Smooth muscle cell (in vitro differentiated cells): ENCODE data around the gene C10orf143. TPM values are rescaled to one million over a fixed set of nuclear protein-coding genes. Genes with fewer than 3 reads are reported as not detected.
"Not testable (repeated sequence)": the region's sequence is repeated elsewhere in the genome, so short reads cannot be mapped to it uniquely, and the experiment has no call there.

Experiments used
- DNase-seq: peaks from one replicate; lab custom pipeline; 2025; ENCODE audit not compliant: unreplicated experiment; lab: John Stamatoyannopoulos, UW
- H2AFZ ChIP-seq: fragments of 200-600 bp; sonication (generic); 2 replicates; pipeline ENCODE4 v1.6.0; 2016; ENCODE audit warnings: antibody characterized with exemption, low read depth, mild to moderate bottlenecking
- H3F3A ChIP-seq: fragments of 200-600 bp; sonication (generic); 2 replicates; pipeline ENCODE4 v1.6.0; 2017; ENCODE audit warnings: antibody characterized with exemption, low read depth
- H3K27ac ChIP-seq: fragments of 200-600 bp; sonication (generic); 2 replicates; pipeline ENCODE4 v1.5.1; 2016; ENCODE audit warnings: low read depth, mild to moderate bottlenecking
- H3K27me3 ChIP-seq: fragments of 200-600 bp; sonication (generic); 2 replicates; pipeline ENCODE4 v1.6.1; 2016; ENCODE audit warnings: low read depth, mild to moderate bottlenecking
- H3K36me3 ChIP-seq: fragments of 200-600 bp; sonication (generic); 2 replicates; pipeline ENCODE4 v1.5.1; 2016; ENCODE audit warnings: low read depth
- H3K4me1 ChIP-seq: fragments of 200-600 bp; sonication (generic); 2 replicates; pipeline ENCODE4 v1.5.1; 2016; ENCODE audit warnings: low read depth
- H3K4me2 ChIP-seq: fragments of 200-600 bp; sonication (generic); 2 replicates; pipeline ENCODE4 v1.6.0; 2016; ENCODE audit warnings: mild to moderate bottlenecking
- H3K4me3 ChIP-seq: fragments of 200-600 bp; sonication (generic); 2 replicates; pipeline ENCODE4 v1.5.1; 2016; ENCODE audit warnings: mild to moderate bottlenecking
- H3K79me2 ChIP-seq: fragments of 200-600 bp; sonication (generic); 2 replicates; pipeline ENCODE4 v1.6.0; 2016; ENCODE audit warnings: low read depth, mild to moderate bottlenecking
- H3K9ac ChIP-seq: fragments of 200-600 bp; sonication (generic); 2 replicates; pipeline ENCODE4 v1.6.0; 2016; ENCODE audit warnings: low read depth
- H3K9me3 ChIP-seq: fragments of 200-600 bp; sonication (generic); replicated peaks from 2 replicates; pipeline ENCODE4 v1.5.1; 2016; ENCODE audit warnings: low read depth
- H4K20me1 ChIP-seq: fragments of 200-600 bp; sonication (generic); 2 replicates; pipeline ENCODE4 v1.6.0; 2016; ENCODE audit warnings: low read depth
- WGBS: methylation state at CpG from one replicate; pipeline ENCODE4 v1.1.7; 2016; ENCODE audit warnings: low lambda C conversion rate; 5-methylcytosine and 5-hydroxymethylcytosine counted together
- polyA plus RNA-seq: library from polyadenylated mRNA; unstranded; fragments of >200 nt; fragmentation: Nextera tagmentation; extraction: Ambion mirVana; gene quantifications from 2 replicates; pipeline ENCODE4 v1.2.1, GENCODE V29; 2016
- total RNA-seq: library from RNA; depleted of rRNA; stranded (reverse); fragments of >200 nt; gene quantifications from 2 replicates; pipeline ENCODE4 v1.2.3, GENCODE V29; 2014
- TF ChIP-seq, protein P1 (sequence below): fragments of 200-600 bp; sonication (generic); IDR thresholded peaks from 2 replicates; pipeline ENCODE4 v1.5.1; 2017; ENCODE audit warnings: borderline replicate concordance, mild to moderate bottlenecking, antibody characterized with exemption; ENCODE audit not compliant: insufficient read depth, poor library complexity, severe bottlenecking

Gene C10orf143
- total and polyA plus RNA-seq, 2 experiments from 2014 or later: 2.0 TPM; not detected in 1

DNA sequence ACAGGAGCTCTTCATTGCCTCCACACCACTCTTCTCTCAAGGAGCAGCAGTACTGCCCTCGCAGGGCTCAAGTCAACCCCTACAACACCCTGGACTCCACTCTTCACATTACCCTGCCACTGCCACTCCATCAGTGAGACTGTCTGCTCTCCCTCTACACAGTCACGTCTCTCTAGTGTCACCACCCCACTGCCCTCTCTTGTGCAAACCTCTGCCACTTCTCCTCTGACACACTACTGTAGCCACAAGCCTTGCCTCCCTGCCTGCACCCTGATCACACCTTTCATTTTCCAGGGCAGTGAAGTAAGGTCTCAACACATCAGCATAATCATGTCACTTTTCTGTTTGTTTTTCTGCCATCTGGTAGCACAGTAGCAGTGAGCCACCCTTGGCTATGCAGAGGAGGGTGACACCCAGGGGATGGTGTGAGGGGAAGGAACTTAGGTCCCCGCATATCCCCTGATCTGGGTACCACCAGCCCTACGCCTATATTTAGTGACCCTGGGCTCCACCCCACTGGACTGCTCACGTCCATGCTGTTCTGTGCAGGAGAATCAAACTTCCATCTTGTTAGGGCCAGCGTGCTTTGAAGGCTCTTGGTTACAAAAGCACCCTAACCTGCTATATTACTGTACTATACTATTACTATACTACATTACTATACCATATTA is 1.6 kb downstream of the C10orf143 start:
- Histone ChIP-seq H3F3A (peaks cover 5% of the 10 kb centered on the region), H4K20me1 (no peaks in the 10 kb centered on the region), H3K79me2 (peaks cover 4% of the 10 kb centered on the region), H3K9me3 (no peaks in the 10 kb centered on the region), H3K9ac (no peak overlapping the region), H3K36me3 (no peaks in the 10 kb centered on the region), H3K4me2 (peak overlapping the region; percentile 99), H3K4me1 (peaks cover 7% of the 10 kb centered on the region), H3K27ac (peak overlapping the region; percentile 94), H3K27me3 (no peaks in the 10 kb centered on the region), H2AFZ (peak overlapping the region; percentile 5), H3K4me3 (peak overlapping the region; percentile 77)
- DNase-seq: no peak
- WGBS: 75% methylated on average over 6 of the region's 6 CpGs
- TF ChIP-seq, protein P1, sequence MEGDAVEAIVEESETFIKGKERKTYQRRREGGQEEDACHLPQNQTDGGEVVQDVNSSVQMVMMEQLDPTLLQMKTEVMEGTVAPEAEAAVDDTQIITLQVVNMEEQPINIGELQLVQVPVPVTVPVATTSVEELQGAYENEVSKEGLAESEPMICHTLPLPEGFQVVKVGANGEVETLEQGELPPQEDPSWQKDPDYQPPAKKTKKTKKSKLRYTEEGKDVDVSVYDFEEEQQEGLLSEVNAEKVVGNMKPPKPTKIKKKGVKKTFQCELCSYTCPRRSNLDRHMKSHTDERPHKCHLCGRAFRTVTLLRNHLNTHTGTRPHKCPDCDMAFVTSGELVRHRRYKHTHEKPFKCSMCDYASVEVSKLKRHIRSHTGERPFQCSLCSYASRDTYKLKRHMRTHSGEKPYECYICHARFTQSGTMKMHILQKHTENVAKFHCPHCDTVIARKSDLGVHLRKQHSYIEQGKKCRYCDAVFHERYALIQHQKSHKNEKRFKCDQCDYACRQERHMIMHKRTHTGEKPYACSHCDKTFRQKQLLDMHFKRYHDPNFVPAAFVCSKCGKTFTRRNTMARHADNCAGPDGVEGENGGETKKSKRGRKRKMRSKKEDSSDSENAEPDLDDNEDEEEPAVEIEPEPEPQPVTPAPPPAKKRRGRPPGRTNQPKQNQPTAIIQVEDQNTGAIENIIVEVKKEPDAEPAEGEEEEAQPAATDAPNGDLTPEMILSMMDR: no peak

DNA sequence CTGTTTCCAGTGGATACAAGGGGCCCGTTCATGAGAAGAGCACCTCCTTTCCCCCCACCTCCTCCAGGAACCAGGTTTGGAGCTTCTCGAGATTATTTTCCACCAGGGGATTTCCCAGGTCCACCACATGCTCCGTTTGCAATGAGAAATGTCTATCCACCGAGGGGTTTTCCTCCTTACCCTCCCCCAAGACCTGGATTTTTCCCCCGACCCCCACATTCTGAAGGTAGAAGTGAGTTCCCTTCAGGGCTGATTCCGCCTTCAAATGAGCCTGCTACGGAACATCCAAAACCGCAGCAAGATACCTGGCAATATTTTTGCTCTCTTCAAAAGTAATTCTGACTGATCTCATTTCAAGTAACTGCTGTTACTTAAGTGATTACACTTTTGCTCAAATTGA is 2.5 kb downstream of the C10orf143 start:
- WGBS: 91% methylated on average over 8 of the region's 8 CpGs
- H3K4me3 ChIP-seq, DNase-seq, H3K4me2 ChIP-seq, H3K4me1 ChIP-seq, H3F3A ChIP-seq, H3K36me3 ChIP-seq, H3K9me3 ChIP-seq, H3K9ac ChIP-seq, H4K20me1 ChIP-seq, H3K27me3 ChIP-seq, H3K27ac ChIP-seq, H3K79me2 ChIP-seq, H2AFZ ChIP-seq: not testable (repeated sequence)

DNA sequence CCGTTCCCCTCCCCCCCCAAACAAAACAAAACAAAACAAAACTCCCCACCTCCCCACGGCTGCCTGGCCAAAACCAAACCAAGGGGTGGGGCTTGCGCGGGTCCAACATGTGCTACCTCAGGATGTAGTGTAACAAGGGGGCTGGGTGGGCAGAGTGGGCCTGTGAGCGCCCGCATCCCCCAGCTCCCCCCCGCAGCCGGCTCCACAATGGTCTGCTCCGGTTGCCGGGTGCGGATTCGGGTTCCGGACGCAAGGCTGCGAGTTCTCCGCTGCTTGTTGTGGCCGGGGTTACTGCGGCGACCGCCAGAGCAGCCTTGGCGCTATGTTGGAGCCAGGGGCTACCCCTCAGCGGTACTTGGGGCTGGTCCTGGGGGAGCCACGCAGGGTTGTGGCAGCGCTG is 4.9 kb downstream of the C10orf143 start:
- TF ChIP-seq, protein P1: no peak

DNA sequence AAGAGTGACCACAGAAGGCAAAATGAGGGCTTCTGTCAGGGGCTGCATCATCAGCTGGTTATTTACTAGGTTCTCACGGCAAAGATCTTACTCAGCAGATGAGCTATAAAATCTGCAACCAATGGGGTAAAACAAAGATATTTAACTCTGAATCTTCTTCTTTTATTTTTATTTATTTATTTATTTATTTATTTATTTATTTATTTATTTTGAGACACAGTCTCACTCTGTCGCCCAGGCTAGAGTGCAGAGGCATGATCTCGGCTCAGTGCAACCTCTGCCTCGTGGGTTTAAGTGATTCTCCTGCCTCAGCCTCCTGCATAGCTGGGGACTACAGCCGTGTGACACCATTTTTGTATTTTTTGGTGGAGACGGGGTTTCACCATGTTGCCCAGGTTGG is 11.3 kb downstream of the C10orf143 start:
- no peaks in the 10 kb centered on the region for H3K27me3 ChIP-seq
- no peak for DNase-seq
- no peak overlapping the region for H2AFZ ChIP-seq
- no peaks in the 10 kb centered on the region for H3K4me1 ChIP-seq
- no peak overlapping the region for H3K9ac ChIP-seq
- H3K4me3 ChIP-seq: no peak overlapping the region
- WGBS: 96% methylated on average over 6 of the region's 6 CpGs
- H3K36me3 ChIP-seq: no peaks in the 10 kb centered on the region
- TF ChIP-seq, protein P1: no peak
- H3F3A ChIP-seq: no peaks in the 10 kb centered on the region
- no peak overlapping the region for H3K4me2 ChIP-seq
- no peak overlapping the region for H3K27ac ChIP-seq
- no peaks in the 10 kb centered on the region for H4K20me1 ChIP-seq
- no peaks in the 10 kb centered on the region for H3K79me2 ChIP-seq
- no peaks in the 10 kb centered on the region for H3K9me3 ChIP-seq

More for the DNA sequence above, 4.9 kb downstream of the C10orf143 start:
- peaks cover 7% of the 10 kb centered on the region for H3K4me1 ChIP-seq
- WGBS: 18% methylated on average over 23 of the region's 24 CpGs
- H3K4me3 ChIP-seq: peak overlapping the region; percentile 14
- no peak overlapping the region for H3K27ac ChIP-seq
- DNase-seq: no peak
- H3K9ac ChIP-seq: no peak overlapping the region
- H3K4me2 ChIP-seq: peak overlapping the region; percentile 78
- no peaks in the 10 kb centered on the region for H3K79me2 ChIP-seq
- peaks cover 5% of the 10 kb centered on the region for H3F3A ChIP-seq
- H4K20me1 ChIP-seq: no peaks in the 10 kb centered on the region
- peak overlapping the region; percentile 17 for H2AFZ ChIP-seq
- H3K27me3 ChIP-seq: no peaks in the 10 kb centered on the region
- no peaks in the 10 kb centered on the region for H3K36me3 ChIP-seq
- no peaks in the 10 kb centered on the region for H3K9me3 ChIP-seq

DNA sequence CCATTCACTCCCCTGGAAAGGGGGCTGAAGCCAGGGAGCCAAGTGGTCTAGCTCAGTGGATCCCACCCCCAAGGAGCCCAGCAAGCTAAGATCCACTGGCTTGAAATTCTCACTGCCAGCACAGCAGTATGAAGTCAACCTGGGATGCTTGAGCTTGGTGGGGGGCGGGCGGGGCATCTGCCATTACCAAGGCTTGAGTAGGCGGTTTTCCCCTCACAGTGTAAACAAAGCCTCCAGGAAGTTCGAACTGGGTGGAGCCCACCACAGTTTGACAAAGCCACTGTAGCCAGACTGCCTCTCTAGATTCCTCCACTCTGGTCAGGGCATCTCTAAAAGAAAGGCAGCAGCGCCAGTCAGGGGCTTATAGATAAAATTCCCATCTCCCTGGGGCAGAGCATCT is 20.1 kb downstream of the C10orf143 start:
- H3K27me3 ChIP-seq, H3K27ac ChIP-seq, H3K4me2 ChIP-seq, H4K20me1 ChIP-seq, H3K9me3 ChIP-seq, H3K9ac ChIP-seq, H3K36me3 ChIP-seq, DNase-seq, H3F3A ChIP-seq, H3K4me3 ChIP-seq, H2AFZ ChIP-seq, H3K4me1 ChIP-seq, H3K79me2 ChIP-seq: not testable (repeated sequence)
- 70% methylated on average over 5 of the region's 5 CpGs for WGBS
